Brain pericyte (primary cell): Measurements from ENCODE around the gene PPP2R5D.
"Not testable (repeated sequence)": the region's sequence is repeated elsewhere in the genome, so short reads cannot be mapped to it uniquely, and the experiment has no call there.

Experiments used
- DNase-seq: peaks from one replicate; pipeline ENCODE4 v3.0.0-alpha.2; 2012; ENCODE audit warnings: low read depth, low spot score

The PPP2R5D gene

DNA sequence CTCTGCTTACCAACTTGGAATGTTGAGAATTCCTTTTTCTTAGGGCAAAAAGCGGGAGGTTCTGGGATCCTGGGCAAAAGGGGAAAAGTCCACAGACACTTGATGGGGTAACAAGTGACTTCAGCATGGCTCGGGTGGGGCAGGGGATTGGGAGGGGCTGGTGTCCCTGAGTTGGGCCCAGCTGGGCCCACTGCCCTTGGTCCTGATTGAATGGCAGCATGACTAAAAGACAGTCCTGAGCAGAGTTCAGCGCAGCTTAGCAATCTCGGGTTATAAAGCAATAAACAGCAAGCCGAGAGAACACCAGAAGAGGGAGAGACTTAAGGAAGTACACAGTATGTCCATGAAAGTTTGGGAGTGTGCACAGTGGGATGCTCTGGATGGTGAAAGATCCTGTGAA, 5.6 kb downstream of the PPP2R5D start:
- no peak for DNase-seq

- DNase-seq, result no peak
Measured at GRCh38 chr6:42993445-42993844, 9.1 kb downstream of the PPP2R5D start.

DNA sequence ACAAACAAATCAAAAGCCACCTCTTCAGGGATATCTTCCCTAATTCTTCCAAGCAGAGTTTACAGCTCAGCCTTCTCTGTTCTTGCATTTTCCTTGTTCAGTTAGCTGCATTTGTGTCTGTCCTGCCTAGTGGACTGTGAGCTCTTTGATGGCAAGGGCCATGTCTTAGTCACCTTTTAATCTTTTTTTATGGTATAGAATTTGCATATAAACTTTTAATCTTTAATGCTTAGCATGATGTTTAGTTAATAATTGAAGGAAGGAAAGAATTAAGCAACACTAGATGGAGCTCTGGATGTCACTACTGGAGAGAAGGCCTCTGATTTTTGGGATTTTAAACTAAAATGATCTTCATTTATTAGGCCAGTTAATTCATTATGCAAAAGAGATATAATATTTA, 12.1 kb downstream of the PPP2R5D start:
- no peak for DNase-seq

GRCh38 chr6:42998205-42998604, 13.8 kb downstream of the PPP2R5D start:
- not testable (repeated sequence) for DNase-seq

- DNase-seq, result no peak
Measured at GRCh38 chr6:43001843-43002242, 17.5 kb downstream of the PPP2R5D start.

GRCh38 chr6:43005844-43006243, 21.5 kb downstream of the PPP2R5D start:
- DNase-seq, result no peak

DNA sequence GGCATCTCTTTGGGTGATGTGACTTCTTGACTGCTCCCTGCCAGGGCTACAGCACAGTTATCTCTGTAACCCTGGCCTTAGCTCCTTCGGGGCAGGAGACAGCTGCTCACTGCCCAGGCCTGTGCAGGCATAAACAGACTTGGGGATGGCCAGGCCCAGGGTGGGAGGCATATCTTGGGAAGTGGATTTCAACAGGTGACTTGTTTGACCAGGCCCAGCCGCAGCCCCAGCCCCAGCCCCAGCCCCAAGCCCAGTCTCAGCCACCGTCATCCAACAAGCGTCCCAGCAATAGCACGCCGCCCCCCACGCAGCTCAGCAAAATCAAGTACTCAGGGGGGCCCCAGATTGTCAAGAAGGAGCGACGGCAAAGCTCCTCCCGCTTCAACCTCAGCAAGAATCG, 21.9 kb downstream of the PPP2R5D start:
- DNase-seq, result no peak

- DNase-seq, result no peak
Measured at GRCh38 chr6:43007126-43007525, 22.8 kb downstream of the PPP2R5D start.

DNA sequence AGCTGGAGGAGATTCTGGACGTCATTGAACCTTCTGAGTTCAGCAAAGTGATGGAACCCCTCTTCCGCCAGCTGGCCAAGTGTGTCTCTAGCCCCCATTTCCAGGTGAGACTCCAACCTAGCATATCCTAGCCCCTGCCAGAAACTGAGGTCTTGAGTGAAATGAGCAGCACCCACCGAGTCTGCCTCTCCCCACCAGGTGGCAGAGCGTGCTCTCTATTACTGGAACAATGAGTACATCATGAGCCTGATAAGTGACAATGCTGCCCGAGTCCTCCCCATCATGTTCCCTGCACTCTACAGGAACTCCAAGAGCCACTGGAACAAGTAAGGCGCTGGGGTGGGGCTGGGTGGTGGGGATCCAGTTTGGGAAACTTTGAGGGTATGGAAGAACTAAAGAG, 24.8 kb downstream of the PPP2R5D start:
- no peak for DNase-seq

- DNase-seq, result no peak
Measured at GRCh38 chr6:43011207-43011606, 26.8 kb downstream of the PPP2R5D start.

GRCh38 chr6:43012364-43012763, 28.0 kb downstream of the PPP2R5D start:
- DNase-seq, result no peak

GRCh38 chr6:43013097-43013842, 28.9 kb downstream of the PPP2R5D start:
- DNase-seq, result no peak

DNA sequence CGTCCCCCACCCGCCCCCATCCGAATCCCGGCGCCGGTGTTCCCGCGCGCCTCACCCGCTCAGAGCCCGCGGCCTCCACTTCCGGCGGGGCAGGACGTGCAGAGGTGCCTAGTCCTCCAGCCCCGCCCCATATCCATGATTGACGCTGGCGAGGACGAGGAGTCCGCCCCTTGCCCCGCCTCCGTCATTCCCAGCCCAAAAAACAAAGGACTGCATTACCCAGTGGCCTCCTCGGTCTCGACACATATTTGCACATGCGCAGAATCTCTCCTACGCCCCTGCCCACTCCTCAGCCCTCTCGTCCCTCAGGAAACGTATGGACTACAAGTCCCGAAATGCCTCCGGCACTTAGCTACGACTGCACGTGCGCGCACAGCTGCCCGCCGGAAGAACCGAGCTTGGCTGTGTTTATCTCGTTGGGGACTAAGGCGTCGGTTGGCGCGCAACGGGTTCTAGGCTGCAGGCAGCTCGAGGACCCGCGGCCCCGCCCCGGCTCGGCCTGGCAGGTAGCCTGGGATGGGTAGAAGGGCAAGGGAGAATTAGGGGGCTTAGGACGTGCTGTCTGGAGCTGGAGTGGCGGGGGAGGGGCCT, 29.6 kb downstream of the PPP2R5D start, which contains the start of the genes KLHDC3 and MEA1:
Gene KLHDC3 (plus strand): TSS at position 407 of the 591 bp plus-strand sequence. CDS start 2,944 bp downstream, outside the sequence.
Gene MEA1 (minus strand): TSS at position 104 of the 591 bp plus-strand sequence. CDS start 133 bp downstream, outside the sequence.
- DNase-seq, result peak; percentile 99

DNA sequence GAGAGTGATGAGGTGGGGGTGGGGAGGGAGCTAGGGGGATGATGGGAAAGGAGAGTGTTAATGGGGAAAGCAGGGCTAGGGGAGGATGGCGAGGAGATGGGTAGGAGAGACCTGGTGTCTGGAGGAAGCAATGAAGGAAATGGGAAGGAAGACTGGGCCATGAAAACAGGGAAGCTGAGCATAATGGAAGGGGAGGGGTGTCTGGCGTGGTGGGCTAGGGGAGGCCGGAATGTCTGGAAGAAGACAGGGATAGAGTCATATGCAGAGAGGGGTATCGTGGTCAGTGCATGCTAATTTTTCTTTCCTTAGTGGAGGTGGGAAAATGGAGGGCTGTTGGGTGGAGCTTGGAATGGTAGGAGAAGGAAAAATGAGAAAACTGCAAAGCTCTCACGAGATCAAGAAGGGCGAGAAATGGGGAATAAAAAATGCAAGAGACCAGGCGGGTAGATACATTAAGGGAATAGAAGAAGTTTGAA, 30.1 kb downstream of the PPP2R5D start:
- DNase-seq, result no peak

DNA sequence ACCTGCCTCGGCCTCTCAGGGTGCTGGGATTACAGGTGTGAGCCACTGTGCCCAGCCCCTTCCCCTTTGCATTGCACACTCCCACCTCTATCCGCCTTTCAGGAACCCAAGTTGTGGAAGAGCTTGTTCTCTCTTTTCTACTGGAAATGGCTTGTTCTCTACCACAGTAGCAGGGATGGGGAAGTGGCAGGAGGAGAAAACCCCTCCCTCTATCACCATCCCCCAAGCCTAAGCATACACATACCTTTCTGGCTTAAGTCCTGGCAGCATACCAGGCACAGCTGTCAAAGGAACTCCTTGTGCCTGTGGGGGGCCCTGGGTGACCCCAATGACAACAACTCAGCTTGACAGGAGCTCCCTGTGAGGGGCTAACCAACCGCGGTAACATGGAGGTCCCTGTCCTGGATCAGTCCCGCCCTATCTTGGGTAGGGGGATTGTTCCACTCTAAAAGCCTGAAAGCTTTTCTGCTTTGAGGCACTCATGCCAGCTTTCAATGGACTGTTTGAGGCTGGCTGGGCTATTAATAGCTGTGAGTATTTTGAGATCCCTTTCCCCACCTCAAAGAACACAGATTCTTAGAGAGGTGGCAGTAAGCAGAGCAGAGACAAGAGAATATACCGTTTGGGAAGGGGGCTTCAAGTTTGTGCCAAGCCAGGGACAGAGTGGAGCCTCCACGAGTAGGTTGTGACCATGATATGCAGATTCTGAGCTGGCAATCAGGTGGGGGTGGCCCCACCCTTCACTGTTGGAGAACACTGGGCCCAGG, 32.0 kb downstream of the PPP2R5D start:
- no peak for DNase-seq

- no peak for DNase-seq
Measured at GRCh38 chr6:43016943-43017334, 32.6 kb downstream of the PPP2R5D start.

- DNase-seq, result no peak
Measured at GRCh38 chr6:43019152-43019551, 34.8 kb downstream of the PPP2R5D start.

DNA sequence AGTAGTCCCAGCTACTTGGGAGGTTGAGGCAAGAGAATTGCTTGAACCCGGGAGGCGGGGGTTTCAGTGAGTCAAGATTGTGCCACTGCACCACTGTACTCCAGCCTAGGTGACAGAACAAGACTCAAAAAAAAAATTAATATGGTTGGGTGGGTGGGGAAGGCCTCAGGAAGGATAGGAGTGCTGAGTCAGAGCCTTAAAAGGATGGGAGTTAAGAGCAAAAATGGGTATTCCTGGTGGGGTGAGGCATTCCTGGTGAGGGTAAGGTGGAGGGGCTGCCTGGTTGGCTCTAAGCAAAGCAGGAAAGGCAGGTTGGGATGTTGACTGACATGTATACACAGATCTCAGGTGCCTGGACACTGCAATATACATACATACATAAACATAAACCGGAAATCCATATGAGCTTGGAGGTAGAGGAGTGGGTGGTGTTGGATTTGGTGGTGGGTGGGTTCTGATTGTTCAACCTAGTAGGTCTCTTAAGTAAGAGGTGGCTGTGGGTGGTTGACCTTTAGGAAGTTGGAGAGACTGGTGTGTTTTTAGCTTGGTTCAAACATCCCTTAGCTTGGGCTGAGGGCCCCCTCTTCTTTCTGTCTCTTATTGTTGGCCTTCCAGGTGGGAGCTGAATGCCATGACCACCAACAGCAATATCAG, 35.8 kb downstream of the PPP2R5D start:
- DNase-seq, result no peak

- no peak for DNase-seq
Measured at GRCh38 chr6:43020847-43021246, 36.5 kb downstream of the PPP2R5D start.

- no peak for DNase-seq
Measured at GRCh38 chr6:43021270-43022047, 37.1 kb downstream of the PPP2R5D start, which contains the start of gene RRP36. Gene RRP36, plus strand, starts transcription at chr6:43021623. Its CDS starts 32 bp downstream, at chr6:43021655.

- DNase-seq, result no peak
Measured at GRCh38 chr6:43024436-43024835, 40.1 kb downstream of the PPP2R5D start.
